Measurements from ENCODE around the gene CLCN6.

DNA sequence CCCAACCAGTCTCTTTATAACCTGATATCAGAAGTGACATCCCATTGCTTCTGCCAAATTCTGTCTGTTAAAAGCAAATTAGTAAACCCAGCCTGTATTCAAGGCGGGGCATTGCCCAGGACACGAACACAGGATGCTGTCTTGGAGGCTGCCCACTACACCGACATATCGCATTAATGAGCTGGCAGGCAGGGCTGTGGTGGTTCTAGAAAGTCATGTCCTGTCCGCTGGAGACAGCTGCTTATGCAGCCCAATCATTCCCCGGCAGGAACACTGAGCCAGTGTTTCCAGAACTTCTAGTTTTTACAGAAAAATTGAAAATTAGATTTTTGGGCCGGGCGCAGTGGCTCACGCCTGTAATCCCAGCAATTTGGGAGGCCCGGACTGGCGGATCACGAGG lies 24.7 kb upstream of the CLCN6 start:
- TF ChIP-seq POLR2A (IDR thresholded peaks at IDR 0.05; ENCODE audit: low read depth, low read length) (no peak), TAF1 (IDR thresholded peaks at IDR 0.05; ENCODE audit: low read depth, low read length) (no peak), POLR2AphosphoS5 (IDR thresholded peaks at IDR 0.05; ENCODE audit: low read depth, low read length) (no peak), PAX5 (IDR thresholded peaks at IDR 0.05; ENCODE audit: insufficient read depth, low read length, severe bottlenecking) (no peak), SPI1 (IDR thresholded peaks at IDR 0.05; ENCODE audit: low read depth, low read length) (no peak)
